ENCODE results near the gene APBA1.
A peak's percentile ranks its signal among the peaks of the same experiment; 100 is the strongest.

The APBA1 gene

DNA sequence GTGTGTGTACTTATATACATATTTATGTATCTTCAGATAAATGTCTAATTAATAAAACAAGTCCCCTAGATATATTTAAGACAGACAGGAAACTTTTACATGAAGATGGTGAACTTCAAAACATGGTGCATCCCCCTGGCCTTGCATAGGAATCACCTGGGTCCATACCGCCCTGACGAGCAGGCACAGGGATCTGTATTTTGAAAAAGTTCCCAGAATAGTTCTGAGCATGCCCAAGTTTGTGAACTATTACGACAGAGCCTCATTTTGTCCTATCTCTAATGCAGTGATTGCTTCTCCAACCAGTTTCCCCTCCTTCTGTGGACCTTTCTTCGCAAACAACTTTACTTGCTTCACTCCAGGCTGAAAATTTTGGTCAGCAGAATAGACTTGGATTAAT is 98.1 kb downstream of the APBA1 start:
- no peak for DNase-seq

GRCh38 chr9:69573651-69574050 is 98.5 kb downstream of the APBA1 start:
- no peak for DNase-seq

GRCh38 chr9:69572611-69573010 is 99.6 kb downstream of the APBA1 start:
- no peak for DNase-seq

GRCh38 chr9:69571032-69571431 is 101.1 kb downstream of the APBA1 start:
- no peak for DNase-seq

DNA sequence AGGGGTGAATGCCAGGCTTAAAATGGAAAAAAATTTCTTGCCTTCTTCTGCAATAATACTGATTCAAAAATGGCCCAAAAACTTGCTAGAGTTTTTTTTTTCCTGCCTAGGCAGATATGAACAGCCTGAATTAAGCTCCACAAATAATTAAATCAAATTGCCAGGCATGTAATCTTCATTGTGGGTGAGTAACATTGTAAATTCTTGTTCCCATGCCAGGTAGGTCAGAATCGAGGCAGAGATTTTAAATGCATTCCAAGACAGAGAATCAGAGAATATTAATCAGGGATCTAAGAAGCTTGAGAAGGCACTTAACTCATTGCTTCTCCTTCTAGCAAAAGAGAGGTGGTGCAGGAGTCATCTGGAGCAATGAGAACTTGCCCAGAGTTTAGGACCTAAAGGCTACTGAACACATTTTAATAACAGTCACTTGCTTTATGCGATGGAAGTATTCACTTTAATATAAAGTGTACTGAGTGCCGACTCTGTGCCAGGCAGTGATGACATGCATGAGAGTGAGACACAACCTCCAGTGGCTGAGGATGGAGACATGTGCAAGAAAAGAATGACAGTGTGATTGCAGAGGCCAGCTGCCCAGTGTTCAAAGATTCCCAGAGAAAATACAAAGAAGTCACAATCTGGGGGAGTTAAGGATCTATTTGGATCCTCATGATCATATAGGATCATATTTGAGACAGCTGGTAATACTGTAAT is 102.3 kb downstream of the APBA1 start:
- DNase-seq, result no peak

- no peak for DNase-seq
Measured at GRCh38 chr9:69564557-69564956, 107.6 kb downstream of the APBA1 start.

DNA sequence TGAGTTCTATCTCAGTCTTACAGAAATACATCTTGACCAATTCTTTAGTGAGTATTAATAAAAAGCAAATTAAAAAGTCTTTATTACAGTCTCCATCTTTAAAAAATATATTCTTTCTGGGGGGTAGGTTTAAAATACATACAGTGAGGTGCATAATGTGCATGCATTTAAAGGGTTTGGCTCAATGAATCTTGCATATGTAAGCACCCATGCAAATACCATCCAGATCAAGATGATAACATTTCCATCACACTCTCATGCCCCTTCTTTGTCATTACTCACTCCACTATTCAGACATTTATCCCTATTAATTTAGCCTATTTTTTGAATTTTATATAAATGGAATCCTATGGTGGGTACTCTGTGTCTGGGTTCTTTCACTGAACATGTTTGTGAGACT is 113.0 kb downstream of the APBA1 start:
- no peak for DNase-seq

GRCh38 chr9:69556707-69557106 is 115.5 kb downstream of the APBA1 start:
- DNase-seq, result no peak

DNA sequence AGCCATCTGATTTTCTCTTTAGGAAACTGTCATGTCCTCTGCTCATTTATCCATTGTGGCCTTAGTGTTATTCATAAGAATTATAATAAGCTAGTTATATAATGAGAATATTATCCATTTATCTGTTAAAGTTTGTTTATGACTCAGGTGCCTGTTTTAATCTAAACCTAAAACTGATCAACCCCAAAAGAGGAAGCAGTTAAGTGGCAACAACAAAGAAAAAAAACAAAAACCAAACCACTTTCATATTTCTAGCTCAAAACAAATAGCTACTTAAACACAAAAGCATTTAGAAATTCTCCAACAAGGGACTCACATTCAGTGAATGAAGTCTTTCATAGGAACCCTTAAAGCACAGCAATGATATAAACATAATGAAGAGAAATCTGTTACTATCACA is 116.4 kb downstream of the APBA1 start:
- DNase-seq, result no peak

DNA sequence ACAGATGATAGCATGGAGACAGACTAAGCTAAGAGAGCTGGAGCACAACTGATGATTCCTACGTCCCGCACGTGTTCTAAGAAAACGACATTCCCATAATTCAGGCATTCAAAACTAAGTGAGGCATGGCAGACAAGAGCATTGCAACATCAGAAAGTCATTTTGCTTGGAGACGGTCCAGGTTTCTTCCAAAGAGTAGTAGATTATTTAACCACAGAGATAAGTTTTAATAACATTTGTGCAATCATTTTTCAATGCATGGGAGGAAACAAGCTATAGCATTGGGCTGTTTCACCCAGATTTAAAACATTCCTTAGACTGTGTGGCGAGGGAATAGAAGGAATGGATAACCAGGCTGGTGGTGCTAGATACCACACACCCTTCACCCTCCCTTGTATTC is 117.2 kb downstream of the APBA1 start:
- no peak for DNase-seq

- peak; percentile 65 for DNase-seq
Measured at GRCh38 chr9:69549310-69550202, 122.6 kb downstream of the APBA1 start.

DNA sequence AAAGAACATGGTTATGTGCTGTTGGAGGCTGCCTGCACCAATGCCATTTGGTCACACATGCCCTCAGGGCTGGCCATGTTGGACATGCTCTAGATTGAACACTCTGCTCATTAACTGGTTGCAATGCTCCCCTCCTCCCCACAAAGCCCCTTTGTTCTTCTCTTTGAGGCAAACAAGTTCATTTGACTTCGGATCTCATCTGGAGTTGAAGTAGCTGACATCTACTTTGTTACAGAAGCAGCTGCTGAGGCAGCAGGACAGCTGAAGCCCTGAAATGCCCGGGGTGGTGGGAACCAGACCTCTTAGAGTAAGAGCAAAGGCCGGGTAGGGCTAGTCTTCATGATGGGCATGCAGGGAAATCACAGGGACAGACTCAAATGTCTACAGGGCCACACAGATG is 123.5 kb downstream of the APBA1 start:
- DNase-seq, result no peak

DNA sequence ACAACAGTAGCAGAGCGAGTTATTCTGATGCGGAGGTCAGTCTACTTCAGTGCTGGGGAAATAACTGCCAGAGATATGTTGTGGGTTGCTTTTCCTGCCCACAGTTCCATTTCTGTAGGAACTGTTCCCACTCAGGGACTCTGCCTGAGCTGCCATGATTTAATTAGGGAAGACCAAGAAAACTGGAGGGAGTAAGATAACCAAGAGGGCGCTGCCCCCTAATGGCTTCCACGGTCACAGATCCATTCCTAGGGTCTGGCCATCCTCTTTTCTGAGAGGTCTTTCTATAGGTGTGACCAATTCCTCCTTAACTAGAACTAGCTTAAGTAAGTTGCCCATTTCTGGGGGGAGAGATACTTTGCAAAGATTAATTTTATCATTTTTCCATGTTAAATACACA is 125.9 kb downstream of the APBA1 start:
- DNase-seq, result peak; percentile 8

- no peak for DNase-seq
Measured at GRCh38 chr9:69542942-69543704, 129.0 kb downstream of the APBA1 start.

GRCh38 chr9:69542058-69542457 is 130.1 kb downstream of the APBA1 start:
- DNase-seq, result no peak

DNA sequence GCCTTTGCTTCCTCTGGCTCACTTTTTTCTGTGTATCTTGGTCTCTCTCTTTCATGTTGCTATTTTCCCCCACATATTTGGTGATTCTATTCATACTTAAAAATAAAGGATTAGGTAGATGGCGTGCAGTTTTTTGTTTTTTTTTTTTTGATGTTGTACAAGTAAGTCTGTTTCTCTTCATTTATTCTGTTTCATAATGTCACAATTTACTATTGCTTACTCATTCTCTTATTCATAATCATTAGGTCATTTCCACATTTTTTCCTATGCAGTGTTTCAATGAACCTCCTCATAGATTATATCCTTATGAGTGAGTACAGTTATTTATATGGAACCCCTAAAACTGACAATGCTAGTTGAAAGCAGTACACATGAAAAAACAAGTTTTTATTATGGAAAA is 136.3 kb downstream of the APBA1 start:
- DNase-seq, result no peak

GRCh38 chr9:69535286-69535832 is 136.8 kb downstream of the APBA1 start:
- DNase-seq, result no peak

DNA sequence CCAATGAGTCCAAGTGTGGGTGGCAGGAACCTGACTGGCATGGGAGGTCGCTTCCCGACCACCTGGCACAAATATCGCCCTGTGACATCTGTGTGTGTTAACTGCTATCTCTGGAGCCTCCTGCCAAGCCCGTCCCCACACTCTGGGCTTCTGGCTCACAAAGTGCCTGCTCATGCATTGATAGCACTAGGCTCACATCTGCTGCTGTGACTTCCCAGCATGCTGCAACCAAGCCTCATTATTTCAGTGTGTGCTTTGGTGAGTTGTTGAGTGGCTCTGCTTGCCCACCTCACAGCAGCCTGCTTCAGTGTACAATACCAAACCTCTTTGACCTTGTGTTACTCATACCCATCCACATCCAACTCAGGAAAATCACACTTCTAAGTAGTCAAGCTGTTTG is 139.8 kb downstream of the APBA1 start:
- no peak for DNase-seq

- no peak for DNase-seq
Measured at GRCh38 chr9:69527454-69527853, 144.7 kb downstream of the APBA1 start.

DNA sequence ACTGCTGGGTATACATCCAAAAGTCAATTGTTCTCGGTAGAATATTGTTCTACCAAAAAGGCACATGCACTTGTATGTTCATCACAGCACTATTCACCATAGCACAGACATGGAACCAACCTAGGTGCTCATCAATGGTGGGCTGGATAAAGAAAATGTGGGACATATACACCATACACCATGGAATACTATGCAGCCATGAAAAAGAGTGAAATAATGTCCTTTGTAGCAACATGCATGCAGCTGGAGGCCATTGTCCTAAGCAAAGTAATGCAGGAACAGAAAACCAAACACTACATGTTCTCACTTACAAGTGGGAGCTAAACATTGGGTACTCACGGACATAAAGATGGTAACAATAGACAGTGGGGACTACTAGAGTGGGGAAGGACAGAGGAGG is 145.5 kb downstream of the APBA1 start:
- no peak for DNase-seq

GRCh38 chr9:69519470-69520240 is 152.5 kb downstream of the APBA1 start:
- peak; percentile 30 for DNase-seq
